ENCODE measurements around the gene PMAIP1.
A peak's percentile ranks its signal among the peaks of the same experiment; 100 is the strongest.

PMAIP1 gene

GRCh38 chr18:59912007-59912550 is 12.3 kb downstream of the PMAIP1 start:
- ATAC-seq (no peak), DNase-seq (no peak)

- no peak for ATAC-seq
- no peak for DNase-seq
Observed at GRCh38 chr18:59915606-59916005, 15.8 kb downstream of the PMAIP1 start.

GRCh38 chr18:59916746-59917145 is 16.9 kb downstream of the PMAIP1 start:
- DNase-seq (no peak), ATAC-seq (no peak)

GRCh38 chr18:59917422-59917821 is 17.6 kb downstream of the PMAIP1 start:
- no peak for ATAC-seq

GRCh38 chr18:59918320-59918755 is 18.5 kb downstream of the PMAIP1 start:
- ATAC-seq, result peak; percentile 51
- DNase-seq, result peak; percentile 41

More at GRCh38 chr18:59917422-59917821, 17.6 kb downstream of the PMAIP1 start:
- DNase-seq, result no peak

- ATAC-seq (no peak), DNase-seq (no peak)
Observed at GRCh38 chr18:59918997-59919396, 19.2 kb downstream of the PMAIP1 start.

- ATAC-seq, result peak; percentile 70
- DNase-seq, result peak; percentile 73
Observed at GRCh38 chr18:59921384-59921891, 21.6 kb downstream of the PMAIP1 start.

- DNase-seq (no peak), ATAC-seq (no peak)
Observed at GRCh38 chr18:59923539-59924196, 23.9 kb downstream of the PMAIP1 start.

- ATAC-seq, result no peak
- no peak for DNase-seq
Observed at GRCh38 chr18:59926131-59926530, 26.3 kb downstream of the PMAIP1 start.

- DNase-seq (peak; percentile 34), ATAC-seq (peak; percentile 88)
Observed at GRCh38 chr18:59927246-59927825, 27.5 kb downstream of the PMAIP1 start.

- DNase-seq, result no peak
- ATAC-seq, result no peak
Observed at GRCh38 chr18:59928201-59928600, 28.4 kb downstream of the PMAIP1 start.

GRCh38 chr18:59929621-59930295 is 30.0 kb downstream of the PMAIP1 start:
- ATAC-seq, result peak; percentile 60

GRCh38 chr18:59932401-59932800 is 32.6 kb downstream of the PMAIP1 start:
- DNase-seq, result no peak
- no peak for ATAC-seq

More at GRCh38 chr18:59929621-59930295, 30.0 kb downstream of the PMAIP1 start:
- DNase-seq, result no peak

GRCh38 chr18:59938676-59939075 is 38.9 kb downstream of the PMAIP1 start:
- DNase-seq (no peak), ATAC-seq (no peak)

- DNase-seq (no peak), ATAC-seq (no peak)
Observed at GRCh38 chr18:59939127-59939526, 39.3 kb downstream of the PMAIP1 start.

GRCh38 chr18:59940068-59940467 is 40.3 kb downstream of the PMAIP1 start:
- DNase-seq, result no peak
- ATAC-seq, result no peak

GRCh38 chr18:59941331-59941730 is 41.5 kb downstream of the PMAIP1 start:
- no peak for DNase-seq
- ATAC-seq, result no peak

- DNase-seq (no peak), ATAC-seq (no peak)
Observed at GRCh38 chr18:59942601-59943000, 42.8 kb downstream of the PMAIP1 start.

- no peak for ATAC-seq
- no peak for DNase-seq
Observed at GRCh38 chr18:59945544-59945943, 45.7 kb downstream of the PMAIP1 start.

GRCh38 chr18:59950215-59950944 is 50.6 kb downstream of the PMAIP1 start:
- ATAC-seq (peak; percentile 53), DNase-seq (no peak)

- DNase-seq, result no peak
- no peak for ATAC-seq
Observed at GRCh38 chr18:59951591-59951990, 51.8 kb downstream of the PMAIP1 start.

All from stimulated activated naive CD8-positive, alpha-beta T cell treated with anti-CD3 and anti-CD28 coated beads, Interleukin-15, Interleukin-2, amounts not matched to agents 100 U/mL and 50 U/mL, for 24 hours (primary cell).